Smooth muscle cell (in vitro differentiated cells): ENCODE results near the gene SLCO1C1. TPM values are rescaled to one million over a fixed set of nuclear protein-coding genes. Genes with fewer than 3 reads are reported as not detected.

ENCODE experiments used
- DNase-seq: peaks from one replicate; lab custom pipeline; 2025; ENCODE audit not compliant: unreplicated experiment; lab: John Stamatoyannopoulos, UW
- H2AFZ ChIP-seq: fragments of 200-600 bp; sonication (generic); 2 replicates; pipeline ENCODE4 v1.6.0; 2016; ENCODE audit warnings: antibody characterized with exemption, low read depth, mild to moderate bottlenecking
- H3F3A ChIP-seq: fragments of 200-600 bp; sonication (generic); 2 replicates; pipeline ENCODE4 v1.6.0; 2017; ENCODE audit warnings: antibody characterized with exemption, low read depth
- H3K27ac ChIP-seq: fragments of 200-600 bp; sonication (generic); 2 replicates; pipeline ENCODE4 v1.5.1; 2016; ENCODE audit warnings: low read depth, mild to moderate bottlenecking
- H3K27me3 ChIP-seq: fragments of 200-600 bp; sonication (generic); 2 replicates; pipeline ENCODE4 v1.6.1; 2016; ENCODE audit warnings: low read depth, mild to moderate bottlenecking
- H3K36me3 ChIP-seq: fragments of 200-600 bp; sonication (generic); 2 replicates; pipeline ENCODE4 v1.5.1; 2016; ENCODE audit warnings: low read depth
- H3K4me1 ChIP-seq: fragments of 200-600 bp; sonication (generic); 2 replicates; pipeline ENCODE4 v1.5.1; 2016; ENCODE audit warnings: low read depth
- H3K4me2 ChIP-seq: fragments of 200-600 bp; sonication (generic); 2 replicates; pipeline ENCODE4 v1.6.0; 2016; ENCODE audit warnings: mild to moderate bottlenecking
- H3K4me3 ChIP-seq: fragments of 200-600 bp; sonication (generic); 2 replicates; pipeline ENCODE4 v1.5.1; 2016; ENCODE audit warnings: mild to moderate bottlenecking
- H3K79me2 ChIP-seq: fragments of 200-600 bp; sonication (generic); 2 replicates; pipeline ENCODE4 v1.6.0; 2016; ENCODE audit warnings: low read depth, mild to moderate bottlenecking
- H3K9ac ChIP-seq: fragments of 200-600 bp; sonication (generic); 2 replicates; pipeline ENCODE4 v1.6.0; 2016; ENCODE audit warnings: low read depth
- H3K9me3 ChIP-seq: fragments of 200-600 bp; sonication (generic); replicated peaks from 2 replicates; pipeline ENCODE4 v1.5.1; 2016; ENCODE audit warnings: low read depth
- H4K20me1 ChIP-seq: fragments of 200-600 bp; sonication (generic); 2 replicates; pipeline ENCODE4 v1.6.0; 2016; ENCODE audit warnings: low read depth
- WGBS: methylation state at CpG from one replicate; pipeline ENCODE4 v1.1.7; 2016; ENCODE audit warnings: low lambda C conversion rate; 5-methylcytosine and 5-hydroxymethylcytosine counted together
- polyA plus RNA-seq: library from polyadenylated mRNA; unstranded; fragments of >200 nt; fragmentation: Nextera tagmentation; extraction: Ambion mirVana; gene quantifications from 2 replicates; pipeline ENCODE4 v1.2.1, GENCODE V29; 2016
- total RNA-seq: library from RNA; depleted of rRNA; stranded (reverse); fragments of >200 nt; gene quantifications from 2 replicates; pipeline ENCODE4 v1.2.3, GENCODE V29; 2014
- TF ChIP-seq, protein P1 (sequence below): fragments of 200-600 bp; sonication (generic); IDR thresholded peaks from 2 replicates; pipeline ENCODE4 v1.5.1; 2017; ENCODE audit warnings: borderline replicate concordance, mild to moderate bottlenecking, antibody characterized with exemption; ENCODE audit not compliant: insufficient read depth, poor library complexity, severe bottlenecking

SLCO1C1 gene
- total and polyA plus RNA-seq, 2 experiments from 2014 or later = 2.3 TPM; not detected in 1

DNA sequence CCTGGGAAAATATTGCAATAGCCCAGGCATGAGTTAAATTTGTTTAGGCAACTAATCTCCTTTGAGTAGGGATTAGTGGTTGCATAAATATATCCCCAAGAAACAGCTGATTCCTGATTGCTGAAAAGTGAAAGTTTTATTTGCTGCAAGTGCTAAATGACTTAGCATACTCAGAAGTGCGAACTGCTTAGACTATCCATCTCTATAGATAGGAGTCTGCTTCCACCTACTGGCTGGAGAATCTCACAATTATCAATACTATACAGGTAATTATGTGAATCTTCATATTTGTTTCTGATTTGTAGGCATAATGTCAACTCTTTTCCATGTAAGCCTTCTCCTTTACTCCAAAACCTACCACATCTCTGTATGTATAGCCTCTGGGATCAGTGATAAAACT lies 103.4 kb downstream of the SLCO1C1 start:
- Histone ChIP-seq H3K4me1 (no peaks in the 10 kb centered on the region), H3K27ac (no peak overlapping the region), H3K4me2 (no peak overlapping the region), H3K36me3 (no peaks in the 10 kb centered on the region), H3K79me2 (no peaks in the 10 kb centered on the region), H3F3A (no peaks in the 10 kb centered on the region), H3K9me3 (no peaks in the 10 kb centered on the region), H2AFZ (no peak overlapping the region), H4K20me1 (no peaks in the 10 kb centered on the region), H3K27me3 (no peaks in the 10 kb centered on the region), H3K9ac (no peak overlapping the region), H3K4me3 (no peak overlapping the region)
- WGBS = 55% methylated on average over 1 of the region's 1 CpG
- TF ChIP-seq, protein P1, sequence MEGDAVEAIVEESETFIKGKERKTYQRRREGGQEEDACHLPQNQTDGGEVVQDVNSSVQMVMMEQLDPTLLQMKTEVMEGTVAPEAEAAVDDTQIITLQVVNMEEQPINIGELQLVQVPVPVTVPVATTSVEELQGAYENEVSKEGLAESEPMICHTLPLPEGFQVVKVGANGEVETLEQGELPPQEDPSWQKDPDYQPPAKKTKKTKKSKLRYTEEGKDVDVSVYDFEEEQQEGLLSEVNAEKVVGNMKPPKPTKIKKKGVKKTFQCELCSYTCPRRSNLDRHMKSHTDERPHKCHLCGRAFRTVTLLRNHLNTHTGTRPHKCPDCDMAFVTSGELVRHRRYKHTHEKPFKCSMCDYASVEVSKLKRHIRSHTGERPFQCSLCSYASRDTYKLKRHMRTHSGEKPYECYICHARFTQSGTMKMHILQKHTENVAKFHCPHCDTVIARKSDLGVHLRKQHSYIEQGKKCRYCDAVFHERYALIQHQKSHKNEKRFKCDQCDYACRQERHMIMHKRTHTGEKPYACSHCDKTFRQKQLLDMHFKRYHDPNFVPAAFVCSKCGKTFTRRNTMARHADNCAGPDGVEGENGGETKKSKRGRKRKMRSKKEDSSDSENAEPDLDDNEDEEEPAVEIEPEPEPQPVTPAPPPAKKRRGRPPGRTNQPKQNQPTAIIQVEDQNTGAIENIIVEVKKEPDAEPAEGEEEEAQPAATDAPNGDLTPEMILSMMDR = peak; percentile 36
- no peak for DNase-seq

DNA sequence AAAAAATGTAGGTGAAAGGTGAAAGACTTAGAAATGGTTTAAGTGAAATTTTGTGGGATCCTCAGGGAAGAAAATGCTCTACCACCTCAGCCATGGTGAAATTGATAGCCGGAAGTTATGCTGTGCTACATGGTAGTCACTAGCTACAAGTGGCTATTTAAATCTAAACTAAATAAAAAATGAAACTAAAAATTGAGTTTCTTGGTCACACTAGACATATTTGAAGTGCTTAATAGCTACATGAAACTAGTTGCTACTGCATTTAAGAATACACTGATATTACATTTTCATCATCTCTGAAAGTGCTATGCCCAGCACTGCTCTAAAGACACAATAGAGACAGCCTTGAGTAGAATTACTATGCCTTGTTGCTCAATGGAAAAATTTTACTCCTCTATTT lies 105.0 kb downstream of the SLCO1C1 start:
- H3K9me3 ChIP-seq = no peaks in the 10 kb centered on the region
- no peaks in the 10 kb centered on the region for H3K4me1 ChIP-seq
- H3K79me2 ChIP-seq = no peaks in the 10 kb centered on the region
- no peaks in the 10 kb centered on the region for H4K20me1 ChIP-seq
- no peak overlapping the region for H3K27ac ChIP-seq
- DNase-seq = no peak
- H3F3A ChIP-seq = no peaks in the 10 kb centered on the region
- no peaks in the 10 kb centered on the region for H3K27me3 ChIP-seq
- WGBS = 96% methylated on average over 1 of the region's 1 CpG
- H3K9ac ChIP-seq = no peak overlapping the region
- H2AFZ ChIP-seq = no peak overlapping the region
- no peaks in the 10 kb centered on the region for H3K36me3 ChIP-seq
- no peak overlapping the region for H3K4me2 ChIP-seq
- H3K4me3 ChIP-seq = no peak overlapping the region
- TF ChIP-seq, protein P1 = no peak

DNA sequence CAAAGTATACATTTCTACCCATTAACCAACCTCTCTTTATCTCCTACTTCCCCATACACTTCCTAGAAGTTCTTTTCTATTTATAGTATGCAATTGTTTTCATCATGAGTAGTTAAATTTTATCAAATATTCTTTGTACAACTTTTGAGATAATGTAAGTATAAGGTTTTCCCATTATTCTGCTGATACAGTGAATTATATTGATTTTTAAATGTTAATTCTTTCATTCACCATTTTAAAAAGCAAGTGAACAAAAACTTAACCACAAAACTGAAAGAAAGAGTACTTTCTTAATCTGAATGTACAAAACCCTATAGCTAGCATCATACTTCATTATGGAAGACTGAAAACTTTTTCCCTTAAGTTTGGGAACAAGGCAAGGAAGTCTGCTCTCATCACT lies 105.9 kb downstream of the SLCO1C1 start:
- Histone ChIP-seq H3K4me3 (no peak overlapping the region), H3K79me2 (no peaks in the 10 kb centered on the region), H3K9ac (no peak overlapping the region), H3K27me3 (no peaks in the 10 kb centered on the region), H2AFZ (no peak overlapping the region), H3K4me1 (no peaks in the 10 kb centered on the region), H4K20me1 (no peaks in the 10 kb centered on the region), H3K4me2 (no peak overlapping the region), H3K36me3 (no peaks in the 10 kb centered on the region), H3K9me3 (no peaks in the 10 kb centered on the region), H3K27ac (no peak overlapping the region), H3F3A (no peaks in the 10 kb centered on the region)
- DNase-seq = no peak
- TF ChIP-seq, protein P1 = no peak

Other genes with a start within 250 kb of the SLCO1C1 start
- not detected in 2 replicates for gene SLCO1B3, start 115.4 kb downstream of the SLCO1C1 start, total RNA-seq
- not detected in 2 replicates for gene SLCO1B3, start 115.4 kb downstream of the SLCO1C1 start, polyA plus RNA-seq